NCI-H1436 (cell line): ENCODE measurements around the gene SNCG.
"Not testable (repeated sequence)": the region's sequence is repeated elsewhere in the genome, so short reads cannot be mapped to it uniquely, and the experiment has no call there.

Source experiments
- DNase-seq: peaks from one replicate; lab custom pipeline; 2025; lab: John Stamatoyannopoulos, UW

Gene SNCG

DNA sequence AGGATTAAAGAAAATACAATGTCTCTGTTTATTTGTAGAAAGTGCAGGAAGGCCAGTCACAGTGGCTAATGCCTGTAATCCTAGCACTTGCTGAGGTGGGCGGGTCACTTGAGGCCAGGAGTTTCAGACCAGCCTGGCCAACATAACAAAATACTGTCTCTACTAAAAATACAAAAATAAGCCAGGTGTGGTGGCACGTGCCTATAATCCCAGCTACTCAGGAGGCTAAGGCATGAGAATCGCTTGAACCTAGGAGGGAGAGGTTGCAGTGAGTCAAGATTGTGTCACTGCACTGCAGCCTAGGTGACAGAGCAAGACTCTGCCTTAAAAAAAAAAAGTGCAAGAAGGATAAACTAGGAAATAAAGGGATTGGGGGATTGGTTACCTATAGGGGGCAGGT, 20.1 kb downstream of the SNCG start:
- DNase-seq, result not testable (repeated sequence)

DNA sequence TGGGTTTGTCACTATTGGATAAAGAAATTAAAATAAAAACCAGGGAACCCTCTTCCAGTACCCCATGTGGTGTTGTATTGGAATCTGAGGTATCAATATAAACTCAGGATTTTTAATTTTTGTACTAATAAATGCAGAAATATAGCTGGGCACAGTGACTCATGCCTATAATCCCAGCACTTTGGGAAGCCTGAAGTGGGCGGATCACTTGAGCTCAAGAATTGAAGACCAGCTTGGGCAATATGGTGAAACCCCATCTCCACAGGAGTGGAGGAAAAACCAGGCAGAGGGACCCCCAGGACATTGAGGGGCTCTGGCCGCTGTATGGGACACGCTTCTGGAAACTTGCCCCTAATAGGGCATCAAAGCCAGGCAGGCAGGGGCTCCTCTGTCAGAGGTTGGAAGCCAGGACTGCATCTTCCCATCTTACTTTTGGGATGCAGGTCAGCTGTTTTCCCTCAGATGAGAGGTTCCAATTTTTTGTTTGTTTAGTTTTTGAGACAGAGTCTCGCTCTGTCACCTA, 21.0 kb downstream of the SNCG start:
- no peak for DNase-seq

DNA sequence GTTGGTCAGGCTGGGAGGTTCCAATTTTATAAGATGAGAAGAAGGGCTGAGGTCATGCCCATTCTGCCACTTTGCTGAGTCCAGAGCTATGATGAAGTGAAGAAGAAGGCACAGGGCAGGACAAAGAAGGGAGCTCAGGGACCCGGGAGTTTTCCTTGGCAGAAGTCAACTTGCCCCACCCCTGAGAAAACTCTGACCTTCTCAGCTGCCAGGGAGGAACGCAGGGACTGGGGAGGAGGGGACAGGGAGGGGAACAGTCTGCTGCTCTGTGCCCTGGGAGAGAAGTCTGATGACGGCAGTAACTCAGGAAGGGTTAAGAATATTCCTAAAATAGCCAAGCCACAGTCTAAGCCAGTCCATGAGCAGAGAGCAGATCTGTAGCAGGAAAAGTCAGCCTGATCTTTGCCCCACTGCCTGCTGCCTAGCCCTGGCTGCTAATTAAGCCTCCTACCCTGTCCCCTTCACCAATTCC, 21.6 kb downstream of the SNCG start:
- DNase-seq, result no peak

DNA sequence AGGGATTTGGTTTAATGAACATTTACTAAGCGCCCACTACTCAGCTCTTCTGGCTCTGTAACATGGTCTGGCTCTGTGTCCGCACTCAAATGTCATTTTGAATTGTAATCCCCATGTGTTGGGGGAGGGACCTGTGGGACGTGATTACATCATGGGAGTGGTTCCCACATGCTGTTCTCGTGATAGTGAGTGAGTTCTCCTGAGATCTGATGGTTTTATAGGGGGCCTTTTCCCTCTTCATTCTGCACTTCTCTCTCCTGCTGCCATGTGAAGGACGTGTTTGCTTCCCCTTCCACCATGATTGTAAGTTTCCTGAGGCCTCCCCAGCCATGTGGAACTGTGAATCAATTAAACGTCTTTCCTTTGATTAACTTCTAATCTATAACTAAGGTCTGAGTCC, 22.6 kb downstream of the SNCG start:
- not testable (repeated sequence) for DNase-seq

DNA sequence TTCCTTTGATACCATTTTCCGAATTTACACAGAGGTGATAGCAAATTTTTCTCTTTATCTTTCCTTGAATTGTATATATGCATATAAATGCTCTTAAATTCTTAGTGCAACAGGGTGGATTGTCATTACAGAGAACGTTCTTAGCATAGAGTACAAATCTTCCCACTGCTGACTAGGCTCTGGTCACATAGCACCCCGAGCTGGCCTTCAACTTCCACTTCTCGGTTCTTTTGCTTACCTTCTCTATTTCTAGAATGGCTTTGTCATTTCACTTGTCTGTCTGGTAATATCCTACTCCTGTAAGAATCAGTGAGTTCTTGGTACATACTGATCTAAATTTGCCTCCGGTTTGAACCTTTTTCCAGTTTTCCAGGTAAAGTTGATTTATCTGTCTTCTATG, 23.3 kb downstream of the SNCG start:
- no peak for DNase-seq

DNA sequence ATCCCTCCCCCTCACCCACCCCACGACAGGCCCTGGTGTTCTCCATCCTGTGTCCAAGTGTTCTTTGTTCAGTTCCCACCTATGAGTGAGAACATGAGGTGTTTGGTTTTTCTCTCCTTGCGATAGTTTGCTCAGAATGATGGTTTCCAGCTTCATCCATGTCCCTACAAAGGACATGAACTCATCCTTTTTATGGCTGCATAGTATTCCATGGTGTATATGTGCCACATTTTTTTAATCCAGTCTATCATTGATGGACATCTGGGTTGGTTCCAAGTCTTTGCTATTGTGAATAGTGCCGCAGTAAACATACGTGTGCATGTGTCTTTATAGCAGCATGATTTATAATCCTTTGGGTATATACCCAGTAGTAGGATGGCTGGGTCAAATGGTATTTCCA, 26.1 kb downstream of the SNCG start:
- DNase-seq, result not testable (repeated sequence)

DNA sequence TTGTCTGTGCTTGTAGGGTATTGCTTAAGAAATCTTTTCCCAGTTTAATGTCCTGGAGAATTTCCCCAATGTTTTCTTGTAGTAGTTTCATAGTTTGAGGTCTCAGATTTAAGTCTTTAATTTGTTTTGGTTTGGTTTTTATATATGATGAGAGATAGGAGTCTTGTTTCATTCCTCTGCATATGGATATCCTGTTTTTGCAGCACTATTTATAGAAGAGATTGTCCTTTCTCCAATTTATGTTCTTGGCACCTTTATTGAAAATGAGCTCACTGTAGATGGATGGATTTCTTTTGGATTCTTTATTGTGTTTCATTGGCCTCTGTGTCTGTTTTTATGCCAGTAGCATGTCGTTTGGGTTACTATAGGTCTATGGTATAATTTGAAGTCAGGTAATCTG, 30.1 kb downstream of the SNCG start:
- DNase-seq, result no peak

DNA sequence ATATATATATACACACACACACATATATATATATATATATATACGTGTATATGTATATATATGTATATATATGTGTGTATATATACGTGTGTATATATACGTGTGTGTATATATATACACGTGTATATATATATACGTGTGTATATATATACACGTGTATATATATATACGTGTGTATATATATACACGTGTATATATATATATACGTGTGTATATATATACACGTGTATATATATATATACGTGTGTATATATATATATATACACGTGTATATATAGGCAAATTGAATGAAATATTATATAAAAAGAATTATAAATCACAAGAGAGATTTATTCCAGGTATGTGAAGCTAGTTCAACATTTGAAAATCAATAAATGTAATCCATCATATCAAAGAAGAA, 33.0 kb downstream of the SNCG start:
- not testable (repeated sequence) for DNase-seq

DNA sequence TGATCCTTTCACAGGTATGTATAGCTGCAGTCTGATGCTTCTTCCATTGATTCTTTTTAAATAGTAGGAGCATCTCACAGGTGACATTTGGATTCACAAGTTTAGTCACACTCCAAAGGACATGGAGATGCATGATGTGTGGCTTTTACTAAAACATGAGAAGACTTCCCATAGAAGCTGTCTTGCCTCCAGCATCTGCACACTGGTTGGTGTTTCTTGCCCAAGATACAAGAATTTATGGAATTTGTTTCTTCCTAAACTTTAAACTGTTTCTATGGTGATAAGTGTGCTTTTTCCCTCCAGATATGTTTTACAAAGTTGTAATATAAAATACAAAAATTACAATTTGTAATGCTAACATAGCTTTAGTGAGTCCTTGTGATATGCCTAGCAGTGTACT, 34.1 kb downstream of the SNCG start:
- no peak for DNase-seq

DNA sequence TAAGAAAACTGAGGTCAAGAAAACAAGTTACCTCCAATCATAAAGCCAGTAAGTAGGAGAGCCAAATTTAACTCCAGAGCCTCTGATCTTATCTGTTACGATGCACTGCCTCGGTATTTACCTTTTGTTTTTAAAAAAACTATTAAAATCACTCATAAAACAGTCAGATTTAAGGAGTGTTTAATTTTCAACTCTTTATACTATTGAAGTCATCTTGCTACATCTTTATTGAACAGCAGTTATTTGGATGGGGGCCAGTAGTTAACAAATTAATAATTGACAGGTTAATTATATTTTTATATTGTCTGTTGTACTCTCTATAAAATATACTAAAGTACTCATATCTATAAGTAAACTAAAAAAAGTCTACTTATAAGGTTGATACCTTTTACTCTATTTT, 34.5 kb downstream of the SNCG start:
- no peak for DNase-seq

DNA sequence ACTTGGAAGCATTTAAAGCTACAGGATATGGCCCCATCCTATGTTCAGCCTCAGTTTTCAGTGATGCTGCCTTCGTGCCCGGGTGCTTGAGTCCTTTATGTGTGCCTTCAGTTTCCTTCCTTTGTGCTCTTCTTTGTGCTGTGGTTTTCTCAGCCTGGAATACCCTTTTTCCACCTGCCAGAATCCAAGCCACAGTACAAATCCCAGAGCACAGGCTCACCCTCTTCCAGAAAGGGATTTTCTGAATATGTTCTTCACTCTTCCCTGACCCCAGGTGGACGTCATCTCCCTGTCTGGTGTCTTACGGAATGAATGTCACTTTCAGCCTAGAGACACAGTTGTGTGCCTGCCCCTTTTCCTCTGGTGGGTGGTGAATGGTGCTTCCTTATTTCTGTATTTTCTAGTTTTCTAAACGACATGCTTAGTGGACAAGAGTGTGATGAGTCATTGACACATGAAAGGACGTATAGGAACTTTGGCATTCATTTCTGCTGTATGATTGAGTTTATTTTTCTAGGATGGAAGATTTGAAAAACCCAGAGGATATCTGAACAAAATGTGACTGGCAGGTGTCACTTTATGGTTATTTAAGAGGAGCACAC, 41.5 kb downstream of the SNCG start:
- DNase-seq, result not testable (repeated sequence)

DNA sequence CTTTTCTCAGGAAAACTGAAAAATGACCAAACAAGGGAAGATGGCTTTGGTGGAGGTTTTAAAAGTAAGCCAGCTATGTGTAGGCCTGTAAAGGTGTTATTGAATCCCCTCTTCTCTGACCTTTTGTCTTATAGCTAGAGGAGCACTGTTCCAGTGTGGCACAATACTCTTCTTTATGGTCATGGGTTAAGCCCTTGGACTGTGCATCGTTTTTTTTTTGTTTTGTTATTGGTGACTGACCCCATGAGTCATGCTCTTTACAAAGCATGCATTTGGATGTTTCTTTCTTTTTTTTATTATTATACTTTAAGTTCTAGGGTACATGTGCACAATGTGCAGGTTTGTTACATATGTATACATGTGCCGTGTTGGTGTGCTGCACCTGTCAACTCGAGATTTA, 42.1 kb downstream of the SNCG start:
- DNase-seq, result no peak

DNA sequence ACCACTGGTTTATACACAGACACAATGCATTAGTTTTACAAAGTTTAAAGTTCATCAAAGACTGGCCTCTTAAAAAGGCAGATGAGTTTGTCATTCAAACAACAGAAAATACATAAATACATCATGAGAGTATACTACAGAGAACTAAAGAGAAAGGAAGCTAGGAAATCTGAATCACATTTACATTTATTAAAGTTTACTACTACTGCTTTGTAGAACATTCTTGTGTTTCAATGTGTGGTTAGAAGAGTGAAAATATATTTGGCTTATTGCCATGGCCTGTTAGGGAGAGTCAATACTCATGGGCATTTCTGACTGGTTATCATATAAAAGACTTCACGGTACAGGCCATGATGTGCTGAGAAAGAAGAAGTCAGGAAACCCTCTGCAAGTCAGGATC, 48.7 kb downstream of the SNCG start:
- not testable (repeated sequence) for DNase-seq

DNA sequence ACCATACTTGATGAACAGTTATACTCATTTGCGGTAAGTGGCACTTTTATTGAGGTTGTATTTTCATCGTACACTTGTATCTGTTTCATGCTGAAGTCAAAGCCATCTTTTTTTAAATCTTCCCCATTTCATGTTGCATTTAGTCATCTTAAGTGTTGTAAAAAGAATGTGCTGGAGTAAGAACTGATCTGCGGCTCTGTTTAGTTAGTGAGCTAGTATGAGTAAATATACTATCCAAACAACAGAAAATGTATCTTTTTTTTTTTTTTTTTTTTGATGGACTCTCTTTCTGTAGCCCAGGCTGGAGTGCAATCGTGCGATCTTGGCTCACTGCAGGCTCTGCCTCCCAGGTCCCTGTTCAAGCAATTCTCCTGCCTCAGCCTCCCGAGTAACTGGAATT, 49.3 kb downstream of the SNCG start:
- not testable (repeated sequence) for DNase-seq

DNA sequence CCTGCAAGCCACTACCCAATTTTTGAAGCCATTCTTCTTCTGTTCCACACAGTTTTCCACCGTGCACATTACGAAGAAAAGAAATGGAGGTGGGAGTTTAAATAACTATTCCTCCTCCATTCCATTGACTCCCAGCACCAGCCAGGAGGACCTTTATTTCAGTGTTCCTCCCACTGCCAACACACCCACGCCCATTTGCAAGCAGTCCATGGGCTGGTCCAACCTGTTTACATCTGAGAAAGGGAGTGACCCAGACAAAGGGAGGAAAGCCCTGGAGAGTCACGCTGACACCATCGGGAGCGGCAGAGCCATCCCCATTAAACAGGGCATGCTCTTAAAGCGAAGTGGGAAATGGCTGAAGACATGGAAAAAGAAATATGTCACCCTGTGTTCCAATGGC, 49.9 kb downstream of the SNCG start:
- DNase-seq, result not testable (repeated sequence)

DNA sequence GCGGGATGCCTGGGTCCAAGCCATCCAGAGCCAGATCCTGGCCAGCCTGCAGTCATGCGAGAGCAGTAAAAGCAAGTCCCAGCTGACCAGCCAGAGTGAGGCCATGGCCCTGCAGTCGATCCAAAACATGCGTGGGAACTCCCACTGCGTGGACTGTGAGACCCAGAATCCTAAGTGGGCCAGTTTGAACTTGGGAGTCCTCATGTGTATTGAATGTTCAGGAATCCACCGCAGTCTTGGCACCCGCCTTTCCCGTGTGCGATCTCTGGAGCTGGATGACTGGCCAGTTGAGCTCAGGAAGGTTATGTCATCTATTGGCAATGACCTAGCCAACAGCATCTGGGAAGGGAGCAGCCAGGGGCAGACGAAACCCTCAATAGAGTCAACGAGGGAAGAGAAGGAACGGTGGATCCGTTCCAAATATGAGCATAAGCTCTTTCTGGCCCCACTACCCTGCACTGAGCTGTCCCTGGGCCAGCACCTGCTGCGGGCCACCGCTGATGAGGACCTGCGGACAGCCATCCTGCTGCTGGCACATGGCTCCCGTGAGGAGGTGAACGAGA, 50.8 kb downstream of the SNCG start:
- not testable (repeated sequence) for DNase-seq
